Gastrocnemius medialis (tissue), 4 donors: ENCODE data around the gene SCAP. TPM values are rescaled to one million over a fixed set of nuclear protein-coding genes. Genes with fewer than 3 reads are reported as not detected.

Experiments
- total RNA-seq, 4 donors: library from RNA; depleted of rRNA; stranded (reverse); fragments of >200 nt; gene quantifications; one replicate each; pipeline versions ENCODE4 v1.1.0 to v1.2.3, GENCODE V29; 2016

SCAP gene
- total RNA-seq, 4 donors from 2014 or later: 38.2 to 48.1 (median 42.8) TPM

Other genes with a start within 250 kb of the SCAP start
- 10 to 100 TPM in 1 of 4 donors, 1 to 10 TPM in 3; 2.9 to 10.8 (median 8.0) TPM for gene KIF9, start 193.1 kb downstream of the SCAP start, total RNA-seq
- 10 to 100 TPM; 19.0 to 26.3 (median 22.4) TPM for gene KLHL18, start 193.0 kb downstream of the SCAP start, total RNA-seq
- gene PTPN23, start 94.9 kb downstream of the SCAP start, total RNA-seq: 10 to 100 TPM; 10.5 to 37.3 (median 23.7) TPM
- 10 to 100 TPM; 16.9 to 31.1 (median 26.6) TPM for gene ELP6, start 37.8 kb upstream of the SCAP start, total RNA-seq
- gene CSPG5, start 102.9 kb upstream of the SCAP start, total RNA-seq: under 1 TPM; 0.16 to 0.87 (median 0.29) TPM